T-helper 17 cell (primary cell): Measurements from ENCODE around the gene TMED1. TPM values are rescaled to one million over a fixed set of nuclear protein-coding genes. Genes with fewer than 3 reads are reported as not detected.
"Not testable (repeated sequence)": the region's sequence is repeated elsewhere in the genome, so short reads cannot be mapped to it uniquely, and the experiment has no call there.

ENCODE experiments used
- ATAC-seq: fragments of 150-1000 bp; cut with Tn5 transposase; 2 replicates; pipeline ENCODE4 v1.10.0; 2021; ENCODE audit warnings: mild to moderate bottlenecking, moderate library complexity
- DNase-seq, 3 donors: peaks; one replicate each; pipeline versions ENCODE4 v3.0.0 to v3.0.0-alpha.2; 2020 to 2021
- H3K9me3 ChIP-seq: one replicate; pipeline ENCODE4 v1.7.0; 2013; ENCODE audit warnings: low read length, mild to moderate bottlenecking; ENCODE audit not compliant: control insufficient read depth, poor library complexity, severe bottlenecking
- H3K27ac Mint-ChIP-seq: one replicate; pipeline ENCODE4 v1.8.0; 2022; ENCODE audit warnings: mild to moderate bottlenecking, moderate library complexity, mixed read lengths
- H3K27me3 Mint-ChIP-seq: one replicate; pipeline ENCODE4 v1.8.0; 2022; ENCODE audit warnings: mixed read lengths
- H3K36me3 Mint-ChIP-seq: one replicate; pipeline ENCODE4 v1.8.0; 2022; ENCODE audit warnings: low read depth, mixed read lengths
- H3K4me1 Mint-ChIP-seq: one replicate; pipeline ENCODE4 v1.8.0; 2022; ENCODE audit warnings: mild to moderate bottlenecking, mixed read lengths
- H3K4me3 Mint-ChIP-seq: one replicate; pipeline ENCODE4 v1.8.0; 2022; ENCODE audit warnings: mild to moderate bottlenecking, moderate library complexity, mixed read lengths
- total RNA-seq, 4 donors: library from RNA in 2 of 4; stranded (reverse) in 2 of 4; gene quantifications; one replicate each; pipeline ENCODE4 v1.2.3 and lab custom pipeline; 2022 to 2026

Gene TMED1, protein sequence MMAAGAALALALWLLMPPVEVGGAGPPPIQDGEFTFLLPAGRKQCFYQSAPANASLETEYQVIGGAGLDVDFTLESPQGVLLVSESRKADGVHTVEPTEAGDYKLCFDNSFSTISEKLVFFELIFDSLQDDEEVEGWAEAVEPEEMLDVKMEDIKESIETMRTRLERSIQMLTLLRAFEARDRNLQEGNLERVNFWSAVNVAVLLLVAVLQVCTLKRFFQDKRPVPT
- 10 to 100 TPM in 1 of 2 donors, 1 to 10 TPM in 1; 8.7 to 10.5 TPM for total RNA-seq
- 7.5 to 9.5 reads per million in 2 donors for total RNA-seq (lab: John Stamatoyannopoulos, UW)

DNA sequence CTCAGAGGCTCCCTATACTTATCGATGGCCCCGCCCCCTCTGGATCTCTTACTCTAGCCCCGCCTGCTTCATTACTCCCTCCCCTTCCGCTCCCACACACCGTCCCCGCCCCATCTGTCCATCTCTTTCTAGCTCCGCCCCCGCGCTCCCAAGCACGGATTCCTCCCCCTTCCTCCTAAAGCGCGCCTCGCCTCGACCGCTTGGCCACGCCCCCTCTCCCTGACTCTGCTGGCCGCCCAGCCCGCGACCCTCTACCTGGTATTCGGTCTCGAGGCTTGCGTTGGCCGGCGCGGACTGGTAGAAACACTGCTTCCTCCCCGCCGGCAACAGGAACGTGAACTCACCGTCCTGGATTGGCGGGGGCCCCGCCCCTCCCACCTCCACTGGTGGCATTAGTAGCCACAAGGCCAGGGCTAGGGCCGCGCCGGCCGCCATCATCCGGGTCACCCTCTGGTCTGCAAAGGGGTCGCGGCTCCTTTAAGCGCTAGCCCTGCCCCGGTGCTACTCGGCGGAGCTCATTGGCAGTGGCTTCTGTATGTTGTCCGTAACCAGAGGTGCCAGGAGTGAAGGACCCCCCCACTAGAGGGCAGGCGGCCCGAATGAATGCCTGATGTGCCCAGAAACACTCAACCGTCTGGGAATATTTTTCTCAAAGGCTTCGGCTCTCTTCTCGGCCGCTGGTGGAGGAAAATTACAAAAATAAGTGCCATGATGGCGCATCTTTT lies at the start of gene TMED1:
Gene TMED1, minus strand, starts transcription at position 459 of the 725 bp plus-strand sequence. Its CDS starts 21 bp downstream, at position 438.
- H3K36me3 Mint-ChIP-seq = no peaks in the 10 kb centered on the region
- no peaks in the 10 kb centered on the region for H3K27me3 Mint-ChIP-seq
- peak within 1 kb of the TSS; percentile 95 for H3K4me3 Mint-ChIP-seq
- peak within 1 kb of the TSS; percentile 96 for H3K27ac Mint-ChIP-seq
- H3K9me3 ChIP-seq = no peaks in the 10 kb centered on the region
- peaks cover 8% of the 10 kb centered on the region for H3K4me1 Mint-ChIP-seq
- ATAC-seq (peak; percentile 89), DNase-seq (peak; percentile 89 to 94 (median 91))

DNA sequence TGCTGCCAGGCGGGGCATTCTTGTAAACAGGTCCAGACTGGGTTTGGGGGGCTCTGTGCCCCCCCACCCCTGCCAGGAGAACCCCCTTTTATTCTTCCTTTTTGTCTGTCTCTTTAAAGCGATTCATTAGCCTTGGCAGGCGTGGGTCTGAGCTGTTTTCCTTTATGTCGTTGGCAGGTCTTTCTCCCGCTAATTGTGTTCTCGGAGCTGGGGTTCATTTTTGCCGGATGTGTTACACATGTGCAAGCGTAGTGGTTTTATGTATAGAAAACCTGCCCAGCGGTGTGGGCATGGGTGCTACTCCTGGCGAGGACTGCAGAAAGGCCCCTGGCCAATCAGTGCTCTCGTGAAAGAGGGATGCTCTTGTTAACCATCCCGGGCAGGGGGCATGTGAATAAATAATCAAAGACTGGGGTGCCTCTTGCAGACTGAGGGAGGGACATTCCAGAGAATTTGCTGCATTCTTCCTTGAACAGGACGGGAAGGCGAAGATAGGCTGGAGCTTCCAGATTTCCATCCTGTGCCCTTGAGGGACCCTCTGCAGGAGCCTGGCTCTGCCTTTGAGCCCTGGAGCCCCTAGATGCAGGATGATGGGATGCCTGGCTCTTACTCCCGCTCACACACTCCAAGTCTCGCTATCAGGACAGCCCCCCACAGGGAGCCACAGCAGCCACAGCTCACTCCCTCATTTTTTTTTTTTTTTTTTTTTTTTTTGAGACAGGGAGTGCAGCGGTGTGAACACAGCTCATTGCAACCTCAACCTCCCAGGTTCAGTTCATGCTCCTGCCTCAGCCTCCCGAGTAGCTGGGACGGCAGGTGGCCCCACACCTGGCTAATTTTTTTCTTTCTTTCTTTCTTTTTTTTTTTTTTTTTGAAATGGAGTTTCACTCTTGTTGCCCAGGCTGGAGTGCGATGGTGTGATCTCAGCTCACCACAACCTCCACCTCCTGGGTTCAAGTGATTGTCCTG lies 49.5 kb upstream of the TMED1 start:
- H3K4me3 Mint-ChIP-seq = no peak overlapping the region
- ATAC-seq = no peak
- no peaks in the 10 kb centered on the region for H3K27me3 Mint-ChIP-seq
- DNase-seq = no peak
- H3K36me3 Mint-ChIP-seq = no peaks in the 10 kb centered on the region
- no peaks in the 10 kb centered on the region for H3K9me3 ChIP-seq
- H3K4me1 Mint-ChIP-seq = peaks cover 9% of the 10 kb centered on the region
- H3K27ac Mint-ChIP-seq = no peak overlapping the region

DNA sequence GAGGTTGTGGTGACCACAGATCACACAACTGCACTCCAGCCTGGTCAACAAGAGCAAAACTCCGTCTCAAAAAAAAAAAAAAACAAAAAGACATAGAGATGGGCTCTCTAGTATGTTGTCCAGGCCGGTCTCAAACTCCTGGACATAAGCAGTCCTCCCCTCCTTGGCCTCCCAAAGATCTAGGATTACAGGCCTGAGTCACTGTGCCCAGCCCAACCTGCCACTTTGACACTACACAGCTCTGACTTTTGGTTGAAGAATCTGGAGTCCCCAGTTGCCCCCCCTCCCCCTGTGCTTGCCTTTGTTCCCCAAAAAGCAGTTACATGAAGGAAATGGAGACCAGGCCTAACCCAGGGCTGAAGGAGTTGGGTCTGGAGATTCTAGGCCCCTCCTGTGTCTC lies 48.3 kb upstream of the TMED1 start:
- DNase-seq (no peak), ATAC-seq (no peak)
- Mint-ChIP-seq H3K27me3 (no peaks in the 10 kb centered on the region), H3K36me3 (no peaks in the 10 kb centered on the region), H3K27ac (no peak overlapping the region), H3K4me1 (peaks cover 12% of the 10 kb centered on the region), H3K4me3 (no peak overlapping the region)
- no peaks in the 10 kb centered on the region for H3K9me3 ChIP-seq

DNA sequence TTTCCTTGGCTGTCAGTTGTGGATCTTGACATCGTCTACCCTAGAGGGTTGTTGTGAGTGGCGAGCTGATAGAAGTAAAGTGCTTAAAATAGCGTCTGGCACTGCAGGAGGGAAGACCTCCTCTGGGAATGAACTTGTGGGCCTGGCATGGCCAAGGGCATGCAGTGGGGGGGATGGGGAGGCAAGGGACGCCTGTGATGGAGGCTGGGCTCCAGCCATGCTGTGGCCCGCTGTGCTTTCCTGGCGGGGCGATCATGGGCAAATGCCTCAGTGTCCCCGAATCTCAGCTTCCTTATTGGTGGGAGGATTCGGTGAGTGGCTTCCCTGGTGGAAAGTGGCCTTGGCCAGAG lies 46.1 kb upstream of the TMED1 start:
- ATAC-seq = no peak
- Mint-ChIP-seq H3K36me3 (no peaks in the 10 kb centered on the region), H3K4me1 (peaks cover 11% of the 10 kb centered on the region), H3K27me3 (no peaks in the 10 kb centered on the region), H3K27ac (no peak overlapping the region), H3K4me3 (no peak overlapping the region)
- H3K9me3 ChIP-seq = no peaks in the 10 kb centered on the region
- no peak for DNase-seq

DNA sequence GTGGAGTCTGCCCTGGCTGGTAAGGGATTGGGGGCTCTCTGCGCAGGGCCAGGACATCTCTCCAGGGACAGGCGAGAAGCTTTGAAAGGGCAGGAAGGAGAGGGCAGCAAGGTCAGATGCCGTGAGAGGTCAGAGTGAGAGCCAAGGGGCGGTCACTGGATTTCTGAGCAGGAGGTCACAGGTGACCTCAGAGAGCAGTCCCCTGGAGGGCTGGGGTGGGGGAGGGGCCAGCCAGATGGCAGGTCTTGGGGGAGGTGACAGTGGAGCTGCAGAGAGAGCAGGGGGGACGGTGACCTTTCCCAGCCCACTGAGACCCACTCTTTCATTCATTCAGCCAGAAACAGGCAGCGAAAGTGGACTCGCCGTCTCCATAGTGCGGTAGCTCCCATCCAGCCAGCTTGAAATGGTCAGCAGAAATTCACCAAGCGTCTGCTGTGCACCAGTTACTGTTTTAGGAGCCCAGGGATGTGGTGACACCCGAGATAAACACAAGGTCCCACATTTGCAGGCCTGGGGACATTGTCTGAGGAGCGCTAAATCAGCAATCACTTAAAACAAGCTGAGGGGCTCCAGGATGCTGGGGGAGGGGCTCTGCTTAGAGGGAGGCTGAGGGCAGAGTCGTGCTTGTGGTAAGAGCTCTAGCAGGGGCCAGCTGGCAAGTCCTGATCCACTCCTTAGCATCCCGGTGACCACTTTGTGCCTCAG lies 45.5 kb upstream of the TMED1 start:
- no peak overlapping the region for H3K4me3 Mint-ChIP-seq
- no peak overlapping the region for H3K27ac Mint-ChIP-seq
- H3K4me1 Mint-ChIP-seq = peaks cover 15% of the 10 kb centered on the region
- ATAC-seq (no peak), DNase-seq (no peak)
- H3K36me3 Mint-ChIP-seq = no peaks in the 10 kb centered on the region
- H3K9me3 ChIP-seq = no peaks in the 10 kb centered on the region
- no peaks in the 10 kb centered on the region for H3K27me3 Mint-ChIP-seq

DNA sequence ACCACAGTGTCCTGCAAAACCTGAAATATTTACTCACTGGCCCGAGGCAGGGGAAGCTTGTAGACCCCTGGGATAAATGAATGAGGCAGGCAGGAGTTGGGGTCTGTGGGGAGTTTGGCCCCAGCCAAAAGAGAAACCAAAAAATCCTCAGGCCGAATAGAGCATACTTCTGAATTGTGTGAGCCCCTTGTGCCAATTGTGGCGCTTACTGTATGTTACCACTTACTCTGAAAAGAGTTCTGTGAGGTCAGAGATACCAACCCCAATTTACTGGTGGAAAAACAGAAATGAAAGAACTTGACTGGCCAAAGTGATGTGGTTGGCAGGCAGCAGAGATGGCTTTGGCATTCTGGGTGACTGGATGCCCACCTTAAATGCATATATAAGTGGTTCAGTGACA lies 42.2 kb upstream of the TMED1 start:
- DNase-seq = no peak
- no peaks in the 10 kb centered on the region for H3K36me3 Mint-ChIP-seq
- no peaks in the 10 kb centered on the region for H3K27me3 Mint-ChIP-seq
- peak overlapping the region; percentile 62 for H3K4me3 Mint-ChIP-seq
- peak overlapping the region; percentile 61 for H3K27ac Mint-ChIP-seq
- H3K9me3 ChIP-seq = no peaks in the 10 kb centered on the region
- ATAC-seq = no peak
- H3K4me1 Mint-ChIP-seq = peaks cover 18% of the 10 kb centered on the region

DNA sequence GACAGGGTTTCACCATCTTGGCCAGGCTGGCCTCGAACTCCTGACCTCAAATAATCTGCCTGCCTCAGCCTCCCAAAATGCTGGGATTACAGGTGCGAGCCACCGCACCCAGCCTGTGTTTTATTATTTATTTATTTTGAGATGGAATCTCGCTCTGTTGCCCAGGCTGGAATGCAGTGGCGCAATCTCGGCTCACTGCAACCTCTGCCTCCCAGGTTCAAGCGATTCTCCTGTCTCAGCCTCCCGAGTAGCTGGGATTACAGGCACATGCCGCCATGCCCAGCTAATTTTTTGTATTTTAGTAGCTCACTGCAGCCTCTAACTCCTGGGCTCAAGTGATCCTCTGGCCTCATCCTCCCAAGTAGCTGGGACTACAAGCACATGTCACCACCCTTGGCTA lies 41.6 kb upstream of the TMED1 start:
- H3K36me3 Mint-ChIP-seq, H3K27me3 Mint-ChIP-seq, H3K4me3 Mint-ChIP-seq, ATAC-seq, DNase-seq, H3K9me3 ChIP-seq: not testable (repeated sequence)
- Mint-ChIP-seq H3K4me1 (peaks cover 22% of the 10 kb centered on the region), H3K27ac (peak overlapping the region; percentile 61)

DNA sequence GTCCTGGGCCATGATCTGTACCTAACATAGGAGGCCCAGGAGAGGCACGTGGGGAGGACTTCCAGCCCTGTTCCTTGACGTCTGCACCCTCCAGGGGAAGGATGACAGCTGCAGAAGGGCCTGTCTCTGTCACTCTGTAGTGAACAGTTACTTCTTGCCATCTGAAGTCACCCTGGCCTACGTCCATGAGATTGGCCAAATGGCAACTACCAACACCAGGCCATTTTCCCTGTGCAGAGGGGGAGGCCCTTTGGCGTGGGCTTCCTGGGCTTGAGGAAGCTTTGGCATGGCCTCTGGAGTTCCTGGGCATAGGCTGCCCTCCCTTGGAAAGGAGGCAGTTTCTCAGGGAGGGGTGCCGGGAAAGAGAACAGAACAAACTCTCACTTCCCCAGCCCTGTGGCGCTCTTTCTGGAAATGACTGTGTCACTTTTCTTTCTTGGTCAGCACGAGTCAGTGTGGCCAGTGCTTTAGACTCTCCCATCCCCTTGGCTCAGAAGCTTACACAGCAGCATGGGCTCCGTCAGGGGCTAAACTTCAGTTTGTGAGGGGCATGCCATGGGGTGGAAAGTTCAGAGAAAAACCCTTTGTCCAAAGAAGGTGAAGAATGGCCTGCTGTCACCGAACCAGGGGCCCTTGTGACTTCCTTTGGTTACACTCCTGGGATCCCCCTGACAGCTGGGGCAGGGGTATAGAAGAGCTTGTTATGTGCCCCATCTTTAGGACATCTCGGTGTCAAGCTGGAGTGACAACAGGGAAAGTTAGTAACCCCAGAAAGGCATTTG lies 40.6 kb upstream of the TMED1 start:
- Mint-ChIP-seq H3K27me3 (no peaks in the 10 kb centered on the region), H3K27ac (no peak overlapping the region), H3K36me3 (no peaks in the 10 kb centered on the region), H3K4me3 (no peak overlapping the region), H3K4me1 (peaks cover 25% of the 10 kb centered on the region)
- no peaks in the 10 kb centered on the region for H3K9me3 ChIP-seq
- no peak for ATAC-seq
- no peak for DNase-seq

DNA sequence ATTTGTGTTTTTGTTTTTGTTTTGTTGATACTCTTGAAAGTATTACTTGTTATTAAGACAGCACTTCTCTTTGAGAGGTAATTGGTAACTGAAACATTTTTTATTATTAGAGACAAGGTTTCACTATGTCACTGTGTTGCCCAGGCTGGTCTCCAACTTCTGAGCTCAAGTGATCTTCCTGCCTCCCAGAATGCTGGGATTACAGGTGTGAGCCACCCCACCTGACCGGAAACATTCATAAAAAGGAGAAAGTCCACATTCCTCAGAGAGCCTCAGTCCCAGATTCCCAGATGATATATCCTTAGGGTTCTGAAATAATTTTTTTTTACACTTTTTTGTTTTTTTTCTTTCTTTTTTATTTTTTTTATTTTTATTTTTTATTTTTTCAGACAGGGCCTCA lies 38.0 kb upstream of the TMED1 start:
- no peaks in the 10 kb centered on the region for H3K36me3 Mint-ChIP-seq
- no peak overlapping the region for H3K4me3 Mint-ChIP-seq
- no peaks in the 10 kb centered on the region for H3K27me3 Mint-ChIP-seq
- DNase-seq (no peak), ATAC-seq (no peak)
- no peak overlapping the region for H3K27ac Mint-ChIP-seq
- no peaks in the 10 kb centered on the region for H3K9me3 ChIP-seq
- H3K4me1 Mint-ChIP-seq = peaks cover 24% of the 10 kb centered on the region

DNA sequence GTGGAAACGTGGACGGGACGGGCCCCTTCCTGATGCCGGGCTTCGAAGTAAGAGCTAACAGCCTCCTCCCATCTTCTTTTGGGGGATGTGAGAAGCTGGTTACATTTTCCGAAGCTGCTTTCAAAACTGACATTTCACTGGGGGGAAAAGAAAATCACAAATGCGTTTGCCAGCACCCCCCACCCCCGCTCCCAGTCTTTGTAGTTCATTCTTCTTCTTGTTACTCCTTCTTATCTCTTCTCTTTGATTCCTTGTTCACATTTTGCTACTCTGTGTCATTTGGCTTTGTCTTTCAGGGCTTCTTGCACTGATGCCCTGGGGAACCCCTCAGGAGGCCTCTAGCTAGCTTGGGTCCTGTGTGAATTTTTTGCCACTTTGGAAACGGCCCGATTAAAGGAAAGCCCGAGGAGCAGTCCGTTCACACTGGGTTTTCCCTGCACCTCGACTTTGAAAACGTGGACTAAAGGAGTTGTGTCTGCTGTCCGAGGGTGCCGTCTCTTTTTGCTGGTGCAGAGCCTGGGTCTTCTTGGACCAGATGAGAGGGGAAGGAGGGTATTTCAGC lies 36.6 kb upstream of the TMED1 start:
- ATAC-seq = no peak

DNA sequence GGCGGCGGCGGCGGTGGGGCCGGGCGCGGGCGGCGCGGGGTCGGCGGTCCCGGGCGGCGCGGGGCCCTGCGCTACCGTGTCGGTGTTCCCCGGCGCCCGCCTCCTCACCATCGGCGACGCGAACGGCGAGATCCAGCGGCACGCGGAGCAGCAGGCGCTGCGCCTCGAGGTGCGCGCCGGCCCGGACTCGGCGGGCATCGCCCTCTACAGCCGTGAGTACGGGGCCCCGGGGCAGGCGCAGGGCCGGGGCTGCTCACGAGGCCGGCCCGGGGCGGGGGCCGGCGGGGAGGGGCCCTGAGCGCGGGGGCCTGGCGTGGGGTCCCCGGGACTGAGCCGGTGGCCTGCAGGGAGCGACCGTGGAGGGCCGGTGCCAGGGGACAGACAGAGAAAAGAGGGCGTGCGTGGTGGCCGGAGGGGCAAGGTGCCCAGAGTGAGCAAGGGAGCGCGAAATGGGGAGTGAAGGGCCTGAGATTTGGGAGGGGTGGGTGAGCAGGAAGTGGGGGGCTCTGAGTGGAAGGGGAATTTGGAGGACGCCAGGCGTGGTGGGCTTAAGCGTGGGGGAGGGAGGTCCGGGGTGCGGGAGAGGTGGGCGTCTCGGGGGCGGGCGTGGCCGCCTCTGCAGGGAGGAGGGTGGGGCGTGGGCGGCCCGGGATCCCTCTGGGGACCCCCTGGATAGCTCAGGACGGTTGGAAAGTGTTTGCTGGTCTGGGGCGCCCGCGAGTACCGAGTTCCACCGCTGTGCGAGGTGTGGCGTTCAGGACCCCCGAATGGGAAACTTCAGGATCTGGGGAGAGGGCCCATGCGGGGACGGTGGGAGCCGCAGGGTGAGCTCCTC lies 35.9 kb upstream of the TMED1 start:
- Mint-ChIP-seq H3K27ac (peak overlapping the region; percentile 82), H3K36me3 (no peaks in the 10 kb centered on the region), H3K4me3 (peak overlapping the region; percentile 92), H3K4me1 (peaks cover 22% of the 10 kb centered on the region), H3K27me3 (no peaks in the 10 kb centered on the region)
- ATAC-seq (no peak), DNase-seq (peak in 1 of 3 donors; percentile 12)
- H3K9me3 ChIP-seq = no peaks in the 10 kb centered on the region

More for the DNA sequence above, 36.6 kb upstream of the TMED1 start:
- H3K27me3 Mint-ChIP-seq = no peaks in the 10 kb centered on the region
- H3K27ac Mint-ChIP-seq = peak overlapping the region; percentile 82
- H3K36me3 Mint-ChIP-seq = no peaks in the 10 kb centered on the region
- peaks cover 23% of the 10 kb centered on the region for H3K4me1 Mint-ChIP-seq
- no peak for DNase-seq
- H3K9me3 ChIP-seq = no peaks in the 10 kb centered on the region
- peak overlapping the region; percentile 92 for H3K4me3 Mint-ChIP-seq
